ENCODE results near the gene CACNA1E.
"Not testable (repeated sequence)": the region's sequence is repeated elsewhere in the genome, so short reads cannot be mapped to it uniquely, and the experiment has no call there.

The CACNA1E gene

GRCh38 chr1:181832173-181832880 lies 349.0 kb downstream of the CACNA1E start:
- DNase-seq: not testable (repeated sequence)

GRCh38 chr1:181846001-181846645 lies 362.8 kb downstream of the CACNA1E start:
- DNase-seq: no peak

- DNase-seq: no peak
Measured at GRCh38 chr1:181846681-181847080, 363.4 kb downstream of the CACNA1E start.

GRCh38 chr1:181849071-181849470 lies 365.8 kb downstream of the CACNA1E start:
- no peak for DNase-seq

- not testable (repeated sequence) for DNase-seq
Measured at GRCh38 chr1:181854212-181854611, 370.9 kb downstream of the CACNA1E start.

GRCh38 chr1:181855380-181855779 lies 372.1 kb downstream of the CACNA1E start:
- DNase-seq: no peak

All from NCI-H1694 (cell line).